ENCODE measurements around the gene ZNF207.

- TF ChIP-seq CTCF (IDR thresholded peaks at IDR 0.05) (no peak), POLR2AphosphoS5 (IDR thresholded peaks at IDR 0.05) (no peak), EP300 (IDR thresholded peaks at IDR 0.05) (no peak), POLR2A (IDR thresholded peaks at IDR 0.05) (no peak)
Observed at GRCh38 chr17:32348483-32348800, 1.5 kb upstream of the ZNF207 start.

All from stomach (tissue), 4 donors.